HG03565 (cell line): ENCODE measurements around the gene SERTAD4.
"Not testable (repeated sequence)": the region's sequence is repeated elsewhere in the genome, so short reads cannot be mapped to it uniquely, and the experiment has no call there.

ENCODE experiments used
- ATAC-seq: cut with Tn5 transposase; IDR thresholded peaks from one replicate; pipeline ENCODE4 v1.9.1; 2021; ENCODE audit warnings: mild to moderate bottlenecking, moderate library complexity; ENCODE audit not compliant: unreplicated experiment

The SERTAD4 gene

DNA sequence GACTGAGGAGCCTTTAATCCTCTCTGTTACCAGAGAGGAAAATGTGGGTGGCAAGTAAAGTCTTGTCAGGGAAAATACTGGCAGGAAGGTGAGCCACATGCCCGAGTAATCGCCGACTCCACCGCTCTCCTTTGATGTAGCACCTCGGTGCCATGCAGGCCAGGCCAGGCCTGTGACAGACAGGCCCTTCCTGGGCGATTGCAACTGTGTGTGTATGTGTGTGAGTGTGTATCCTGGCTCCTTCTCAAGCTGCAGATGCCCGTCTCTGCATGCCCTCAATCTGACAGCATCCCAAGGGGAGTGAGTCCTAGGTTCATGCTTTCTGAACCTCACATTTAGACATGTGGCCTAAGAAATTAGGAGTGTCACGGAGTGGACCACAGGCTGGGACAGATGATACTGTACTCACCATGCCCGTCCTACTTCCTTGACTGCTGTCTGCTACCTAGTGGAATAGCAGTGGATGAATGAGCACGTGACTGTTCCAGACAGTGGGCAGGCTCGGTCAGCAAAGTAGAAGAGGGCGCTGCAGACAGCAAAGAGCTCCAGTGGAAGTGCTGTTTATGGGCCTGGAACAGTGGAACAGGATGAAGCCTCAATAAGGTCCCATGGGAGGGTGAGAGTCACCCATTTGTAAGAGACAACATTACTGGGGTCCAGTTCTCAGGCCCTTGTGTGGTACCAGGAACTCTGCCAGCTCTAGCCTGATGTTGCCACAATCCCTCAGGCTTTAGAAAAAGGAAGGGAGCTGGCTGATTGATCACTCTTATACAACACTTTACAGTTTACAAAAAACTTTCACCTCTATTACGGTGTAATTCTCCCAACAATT, 25.3 kb downstream of the SERTAD4 start:
- no peak for ATAC-seq

DNA sequence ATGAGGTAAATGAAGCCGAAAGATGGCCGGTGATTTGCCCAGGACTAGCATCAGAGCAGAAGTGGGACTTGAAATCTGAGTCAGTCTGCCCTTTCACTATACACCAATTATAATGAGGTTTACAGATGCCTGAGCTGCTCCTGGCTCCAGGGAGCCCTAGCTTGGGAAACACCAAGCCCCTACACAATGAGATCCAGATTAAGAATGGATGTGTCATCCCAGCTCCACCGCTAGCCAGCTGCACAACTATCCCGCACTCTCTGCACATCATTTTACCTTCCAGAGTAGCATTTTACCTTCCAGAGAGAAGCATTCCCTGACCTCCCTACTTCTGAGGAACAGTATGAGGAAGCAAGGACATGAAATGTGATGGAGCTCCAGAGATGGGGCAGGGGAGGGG, 27.0 kb downstream of the SERTAD4 start:
- no peak for ATAC-seq

DNA sequence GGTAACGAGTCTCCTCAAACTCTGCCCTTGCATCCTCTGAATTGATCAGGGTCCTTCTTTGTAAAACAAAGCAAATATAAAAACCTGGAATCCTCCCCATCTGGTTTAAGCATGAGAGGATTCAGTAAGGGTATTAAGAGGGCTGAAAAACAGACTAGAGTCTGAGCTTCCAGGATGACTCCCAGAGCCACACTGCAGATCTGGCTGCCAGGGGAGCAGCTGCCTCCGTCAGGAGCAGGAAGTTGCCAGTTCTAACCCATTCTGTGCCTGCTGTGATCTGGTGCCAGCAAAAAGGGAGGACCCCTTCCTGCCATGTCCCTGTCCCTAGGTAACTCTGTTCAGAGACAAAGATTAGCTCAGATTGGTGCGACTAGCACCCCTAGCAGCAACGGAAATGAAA, 27.5 kb downstream of the SERTAD4 start:
- no peak for ATAC-seq

DNA sequence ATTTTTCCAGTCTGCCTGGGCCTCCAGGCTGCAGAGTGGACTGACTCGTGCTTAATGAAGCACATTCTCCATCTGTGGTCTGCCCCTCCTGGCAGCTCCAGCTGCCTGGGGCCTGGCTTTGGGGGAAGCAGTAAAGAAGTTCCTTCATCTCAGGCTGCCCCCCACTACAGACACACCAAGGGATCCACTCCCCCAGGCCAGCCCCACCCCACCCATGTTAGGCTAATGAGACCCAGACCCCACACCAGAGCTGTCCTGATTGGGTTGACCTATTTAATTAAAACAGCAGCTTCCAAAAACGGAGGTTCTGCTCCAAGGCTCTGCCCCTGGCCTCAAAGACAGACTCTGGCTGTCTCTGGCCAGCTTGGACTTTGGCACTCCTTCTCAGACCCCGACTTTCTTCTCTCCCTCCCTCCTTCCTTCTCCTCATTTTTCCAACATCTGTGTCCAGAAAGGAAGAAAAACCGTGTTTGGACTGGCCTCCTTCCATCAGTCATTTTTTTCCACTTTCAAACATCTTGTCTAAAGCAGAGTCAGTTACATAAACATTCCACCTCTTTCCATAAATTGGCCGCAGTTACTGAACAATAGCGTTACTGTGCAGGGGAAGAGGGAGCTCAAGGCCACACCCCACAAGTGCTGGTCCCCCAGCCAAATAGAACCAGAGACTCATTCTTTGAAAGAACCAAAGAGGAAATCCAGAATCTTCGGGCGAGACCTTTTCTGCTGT, 29.7 kb downstream of the SERTAD4 start:
- no peak for ATAC-seq

DNA sequence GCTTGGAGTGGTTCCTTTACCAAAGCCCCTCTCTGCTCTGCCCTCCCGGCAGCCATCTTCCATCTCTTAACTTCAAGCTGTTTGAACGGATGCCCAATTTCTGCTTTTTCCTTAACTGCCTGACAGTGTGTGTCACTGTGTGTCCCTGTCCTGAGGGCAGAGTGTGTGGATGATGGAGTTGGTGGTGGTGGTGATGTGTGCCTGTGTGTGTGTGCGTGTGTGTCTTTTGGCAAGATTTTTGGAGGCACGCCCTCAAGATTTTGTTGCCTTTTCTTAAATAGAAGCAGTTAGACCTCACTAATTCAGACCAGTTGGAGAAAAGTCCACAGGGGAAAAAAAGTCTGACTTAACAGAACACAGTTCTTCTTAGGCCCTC, 30.3 kb downstream of the SERTAD4 start:
- ATAC-seq: no peak

DNA sequence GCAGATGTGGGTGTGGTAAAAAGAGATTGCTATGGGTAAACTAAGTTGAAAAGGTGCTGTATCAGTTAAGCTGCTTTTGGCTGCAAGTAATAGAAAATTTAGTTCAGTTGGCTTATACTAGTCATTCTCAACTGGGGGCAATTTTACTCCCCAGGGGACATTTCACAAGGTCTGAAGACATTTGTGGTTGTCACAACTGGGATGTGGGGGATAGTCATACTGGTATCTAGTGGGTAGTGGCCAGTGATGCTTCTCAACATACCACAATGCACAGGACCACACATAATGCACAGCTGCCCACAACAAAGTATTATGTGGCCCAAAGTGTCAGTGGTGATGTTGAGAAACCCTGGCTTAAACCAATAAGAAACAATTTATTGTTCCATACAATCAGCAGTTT, 31.4 kb downstream of the SERTAD4 start:
- ATAC-seq: no peak

DNA sequence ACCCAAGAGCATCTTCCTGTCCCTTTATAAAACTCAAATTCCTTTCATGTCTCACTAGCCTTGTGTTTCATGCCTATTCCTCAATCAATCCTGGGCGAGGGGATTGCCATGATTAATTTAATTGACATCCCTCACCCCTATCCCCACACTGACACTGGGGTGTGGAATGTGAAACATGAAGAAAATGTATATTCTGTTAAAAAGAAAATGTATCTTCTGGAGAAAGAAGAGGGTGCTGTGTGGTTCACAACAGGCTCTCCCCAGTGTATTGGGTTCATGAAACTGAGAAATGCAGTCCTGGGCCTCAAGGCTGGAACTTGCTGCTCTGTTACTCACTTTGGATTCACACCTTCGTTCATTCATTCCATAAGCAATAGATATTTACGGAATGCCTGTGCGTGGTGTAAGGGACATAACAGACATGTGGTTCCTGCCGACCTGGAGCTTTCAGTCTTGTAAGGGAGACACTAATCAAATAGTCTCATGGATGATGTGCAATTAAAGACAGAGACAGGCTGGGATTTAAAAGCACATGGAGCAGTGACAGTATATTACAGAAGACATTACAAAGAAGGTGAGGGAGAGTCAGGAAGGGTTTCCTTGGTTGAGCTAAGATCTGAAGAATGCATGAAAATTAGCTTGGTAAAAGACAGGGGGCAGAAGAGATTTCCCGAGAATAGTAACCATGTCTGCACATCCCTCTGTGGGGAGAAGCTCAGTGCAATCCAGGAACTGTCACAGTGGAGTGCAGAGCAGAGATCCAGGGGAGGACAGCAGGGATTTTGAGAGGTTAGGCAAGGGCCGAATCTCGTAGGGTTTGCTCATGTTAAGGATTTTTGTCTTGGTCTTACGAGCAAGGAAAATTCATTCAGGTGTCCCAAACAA, 32.1 kb downstream of the SERTAD4 start:
- ATAC-seq: no peak

DNA sequence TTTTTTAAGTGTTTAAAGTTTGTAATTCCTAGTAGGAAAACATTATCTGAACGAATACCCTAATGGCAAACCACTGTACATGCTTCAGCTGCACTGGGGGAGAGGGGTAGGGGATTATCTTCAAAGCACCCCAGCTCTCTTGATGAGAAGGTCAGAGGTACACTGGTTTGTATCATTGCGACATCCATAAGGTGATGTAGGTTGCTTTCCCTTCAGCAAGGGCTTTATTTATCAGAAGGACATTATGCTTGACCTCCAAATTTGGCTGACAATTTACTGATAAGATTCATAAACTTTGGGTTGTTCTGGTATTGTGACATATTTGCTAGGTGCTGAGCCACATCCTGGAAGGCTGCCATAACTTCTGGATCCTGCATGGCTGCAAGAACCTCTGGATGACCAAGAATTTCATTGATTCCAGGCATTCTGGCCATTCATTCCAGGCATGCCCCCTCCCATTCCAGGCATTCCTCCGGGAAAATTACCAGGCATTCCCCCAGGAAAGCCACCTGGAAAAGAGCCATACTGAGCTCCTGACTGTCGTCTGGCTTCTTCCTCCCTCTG, 32.9 kb downstream of the SERTAD4 start:
- ATAC-seq: not testable (repeated sequence)

DNA sequence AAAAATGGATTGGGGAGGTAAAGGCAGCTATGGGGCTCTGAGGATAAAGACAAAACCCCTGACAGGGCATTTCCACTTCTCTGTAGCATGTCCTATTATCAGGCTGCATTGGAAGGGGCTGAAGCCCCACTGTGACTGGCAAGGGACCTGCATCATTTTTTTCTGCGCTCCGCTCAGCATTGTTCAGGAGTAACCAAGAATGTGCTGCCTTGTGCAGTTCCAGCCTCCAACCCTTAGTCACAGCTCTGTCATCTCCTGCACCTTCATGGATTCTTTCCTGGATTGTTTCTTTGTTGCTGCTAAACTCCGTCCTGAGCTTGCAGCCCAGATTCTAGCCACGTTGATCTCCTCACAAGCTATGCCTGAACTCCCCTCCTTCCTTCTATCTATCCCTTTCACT, 37.4 kb downstream of the SERTAD4 start:
- ATAC-seq: no peak

DNA sequence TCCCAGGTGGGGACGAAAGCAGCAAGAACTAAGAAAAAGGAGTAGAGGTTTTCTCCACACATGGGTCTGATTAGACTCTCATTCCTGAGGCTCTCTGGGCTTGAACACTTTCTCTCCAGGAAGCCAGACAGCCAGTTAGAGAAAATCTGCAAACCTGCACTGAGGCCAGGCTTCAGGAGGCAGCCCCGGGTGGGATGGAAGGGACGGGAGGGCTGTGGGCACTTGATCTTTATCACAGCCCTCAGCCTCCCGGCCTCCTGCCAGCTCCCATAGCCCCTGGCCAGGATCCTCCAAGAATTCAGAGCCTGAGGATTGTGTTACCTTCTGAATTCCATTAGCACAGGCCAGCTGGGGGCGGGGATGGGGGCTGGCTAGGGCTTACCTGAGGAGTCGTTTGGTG, 40.1 kb downstream of the SERTAD4 start:
- no peak for ATAC-seq

DNA sequence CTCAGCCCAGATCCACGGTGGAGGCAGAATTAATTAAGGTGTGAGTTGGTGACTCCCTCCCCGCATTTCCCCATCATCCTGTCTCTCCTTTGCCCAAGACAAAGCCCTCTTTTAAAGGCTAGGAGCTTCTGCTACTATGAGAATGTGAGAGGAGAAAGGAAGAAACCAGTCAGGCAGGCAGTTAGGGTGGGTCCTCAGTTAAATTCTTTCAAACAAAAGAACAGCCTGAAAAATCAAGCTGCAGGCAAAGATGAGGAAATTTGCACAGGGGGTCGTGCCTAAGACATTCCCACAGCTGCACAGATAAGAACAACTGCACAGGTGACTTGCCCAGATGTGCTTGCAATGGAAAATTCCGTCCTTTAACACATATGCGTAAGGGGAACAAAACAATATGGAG, 47.6 kb downstream of the SERTAD4 start:
- no peak for ATAC-seq

DNA sequence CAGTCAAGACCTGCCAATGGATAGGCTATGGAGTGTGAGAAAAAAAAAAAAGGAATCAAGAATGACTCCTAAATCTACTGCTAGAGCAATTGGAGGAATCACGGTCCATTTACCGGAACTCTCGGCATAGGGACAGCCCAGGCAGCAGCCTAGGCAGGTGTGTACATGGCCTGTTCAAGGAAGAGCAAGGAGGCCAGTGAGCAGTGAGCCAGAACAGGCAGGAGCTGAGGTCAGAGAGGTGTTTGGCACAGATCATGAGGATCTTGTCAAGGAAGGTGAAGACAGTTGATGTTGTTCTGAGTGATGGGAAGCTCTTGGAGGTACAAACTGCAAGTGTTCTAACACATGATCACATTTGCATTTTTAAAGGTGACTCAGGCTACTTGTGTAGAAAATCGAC, 55.5 kb downstream of the SERTAD4 start:
- ATAC-seq: no peak

DNA sequence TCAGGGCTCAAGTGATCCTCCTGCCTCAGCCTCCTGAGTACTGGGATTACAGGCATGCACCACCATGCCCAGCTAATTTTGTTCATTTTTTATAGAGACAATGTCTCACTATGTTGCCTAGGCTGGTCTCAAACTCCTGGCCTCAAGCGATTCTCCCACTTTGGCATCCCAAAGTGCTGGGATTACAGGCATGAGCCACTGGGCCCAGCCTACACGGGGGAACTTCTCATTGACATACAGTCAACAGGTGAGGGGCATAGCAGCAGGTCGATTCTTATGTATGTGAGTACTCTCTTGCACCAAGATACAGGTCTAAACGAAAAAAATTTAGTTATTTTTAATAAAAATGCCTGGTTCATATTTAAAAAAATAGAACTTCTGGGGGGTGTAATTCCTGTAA, 56.7 kb downstream of the SERTAD4 start:
- ATAC-seq: no peak

DNA sequence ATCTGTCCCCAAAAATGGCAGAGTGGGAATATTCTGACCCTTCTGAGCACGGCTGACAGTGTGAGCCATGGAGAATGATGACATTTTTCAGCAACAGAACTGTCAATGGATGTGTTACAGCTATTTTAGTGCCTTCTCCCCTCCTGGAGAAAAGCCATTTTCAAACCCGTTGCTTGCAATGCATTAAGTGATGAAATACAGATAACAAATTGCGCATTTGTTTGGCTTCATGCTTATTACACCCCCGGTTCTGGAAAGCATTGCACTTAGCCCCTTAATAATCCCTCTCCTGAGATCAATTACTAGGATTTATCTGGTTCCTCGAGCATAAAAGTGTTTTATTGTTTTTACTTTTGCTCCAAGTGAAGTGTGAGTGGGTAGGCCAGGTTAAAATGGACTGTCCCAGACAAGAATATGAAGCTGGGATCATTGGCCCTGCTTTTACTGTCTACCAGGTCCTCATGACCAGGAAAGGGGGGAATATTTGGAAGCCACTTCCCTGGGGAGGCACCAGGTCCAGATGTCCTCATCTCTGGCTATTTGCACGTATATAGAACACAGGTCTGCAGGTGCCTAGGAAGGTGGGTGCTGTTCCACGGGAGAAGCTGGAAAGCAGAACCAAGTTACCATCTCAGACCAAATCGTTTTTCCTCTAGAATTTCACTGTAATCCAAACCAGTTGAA, 58.6 kb downstream of the SERTAD4 start:
- no peak for ATAC-seq

DNA sequence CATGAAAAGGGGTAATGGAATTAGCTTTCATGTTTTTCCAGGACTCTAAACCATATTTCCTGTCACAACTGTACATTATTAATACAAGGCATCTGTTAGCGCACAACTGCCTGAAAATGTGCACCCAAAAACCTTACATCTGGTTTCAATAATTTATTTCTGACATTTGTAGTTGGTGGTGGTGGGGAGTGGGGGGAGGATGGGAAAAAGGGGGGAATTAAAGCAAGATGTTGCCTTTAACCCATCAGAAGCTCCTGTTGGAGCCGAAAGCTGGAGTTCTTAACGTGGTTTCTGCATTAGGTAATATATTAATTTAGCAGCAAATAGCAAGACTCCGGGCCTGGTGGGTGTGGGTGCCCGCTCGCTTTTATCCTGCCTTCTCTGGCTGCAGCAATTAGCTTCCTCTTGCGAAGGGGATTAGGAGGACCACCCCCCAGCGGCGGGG, 59.2 kb downstream of the SERTAD4 start:
- ATAC-seq: no peak

DNA sequence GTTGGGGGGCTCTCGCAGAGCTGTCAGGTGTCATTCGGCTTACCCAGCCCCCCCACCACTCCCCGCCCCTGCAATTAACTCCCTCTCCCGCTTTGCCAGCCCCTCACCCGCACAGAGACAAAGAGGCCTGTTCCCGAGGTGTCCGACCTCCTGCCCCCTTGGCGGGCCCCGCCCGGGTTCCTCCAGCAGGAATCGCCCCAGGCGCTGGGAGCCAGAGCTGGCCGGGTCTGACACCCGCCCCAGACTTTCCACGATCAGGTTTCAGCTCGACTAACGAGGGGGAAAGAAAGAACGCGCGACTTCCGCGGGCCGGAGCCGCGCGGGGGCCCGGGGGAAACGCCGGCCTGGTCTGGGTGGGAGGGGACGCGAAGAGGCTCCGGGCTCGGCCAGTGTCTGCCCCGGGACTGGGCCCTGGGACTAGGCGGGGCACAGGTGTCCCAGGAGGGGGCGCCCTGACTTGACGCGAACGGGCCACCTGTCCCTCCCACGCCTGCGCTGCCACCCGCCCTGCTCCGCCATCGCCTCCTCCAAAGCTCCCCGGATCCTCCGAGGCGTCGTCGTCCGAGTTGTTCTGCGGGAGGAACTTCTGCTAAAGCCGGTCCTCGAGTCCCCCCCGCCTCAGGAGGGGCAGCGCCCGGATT, 59.8 kb downstream of the SERTAD4 start:
- no peak for ATAC-seq

DNA sequence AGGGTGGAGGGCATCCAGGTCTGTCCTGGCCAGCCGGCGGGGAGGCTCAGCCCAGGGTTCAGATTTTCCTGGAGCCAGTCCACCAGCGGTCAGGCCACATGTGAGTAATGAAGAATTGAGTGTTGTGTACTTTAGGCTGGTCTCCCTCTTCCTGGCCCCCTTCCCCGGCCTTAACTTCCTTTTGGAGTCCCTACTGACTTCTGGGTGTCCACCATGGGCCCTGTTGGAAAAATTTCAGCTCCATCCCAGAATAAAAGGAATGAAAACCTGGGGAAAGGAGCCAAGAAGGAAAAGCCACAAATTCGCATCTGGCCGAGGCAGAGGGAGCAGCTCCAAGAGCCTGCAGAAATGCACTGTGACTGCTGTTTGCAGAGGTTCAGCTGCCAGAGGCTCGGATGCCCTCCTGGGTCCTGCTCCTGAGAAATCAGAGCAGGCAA, 60.6 kb downstream of the SERTAD4 start:
- no peak for ATAC-seq

DNA sequence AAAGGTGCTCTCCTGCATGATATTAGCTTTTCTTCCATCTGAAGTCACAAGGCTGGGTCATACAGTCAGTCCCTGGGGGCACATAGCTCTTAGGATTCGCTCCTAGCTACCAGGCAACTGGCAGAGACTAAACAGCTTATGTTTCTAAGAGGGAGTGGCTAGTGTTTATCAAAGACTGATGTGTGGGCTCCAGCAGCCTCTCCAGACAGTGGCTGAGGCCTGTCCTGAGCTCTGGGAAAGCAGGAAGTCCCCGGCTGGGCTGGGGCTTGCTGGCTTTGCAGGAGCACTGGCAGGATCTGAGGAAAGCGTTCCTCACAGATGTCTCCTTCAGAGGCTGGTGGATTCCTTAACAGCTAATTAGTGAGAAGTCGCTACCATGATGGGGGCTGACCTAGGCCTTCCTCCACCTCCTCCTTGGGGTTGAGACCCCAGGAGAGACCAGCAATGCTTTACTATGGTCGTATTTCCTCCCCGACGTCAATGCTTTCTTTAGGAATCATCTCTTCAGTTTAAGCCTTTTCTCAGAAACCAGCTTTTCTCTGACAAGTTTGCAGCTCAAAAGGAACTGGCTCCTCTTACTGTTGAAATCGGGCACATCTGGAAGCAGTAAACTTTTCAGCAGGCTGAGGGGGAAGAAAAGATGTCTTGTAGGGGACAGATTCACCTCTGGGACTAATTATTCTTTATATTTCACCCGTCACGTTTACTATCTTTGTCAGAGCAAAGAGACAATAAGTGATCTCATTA, 62.6 kb downstream of the SERTAD4 start:
- ATAC-seq: no peak
